Sigmoid colon (tissue), 7 donors: ENCODE data around the gene PLCH1. TPM values are rescaled to one million over a fixed set of nuclear protein-coding genes. Genes with fewer than 3 reads are reported as not detected.
"Not testable (repeated sequence)": the region's sequence is repeated elsewhere in the genome, so short reads cannot be mapped to it uniquely, and the experiment has no call there.

Source experiments
- DNase-seq: peaks from one replicate; pipeline ENCODE4 v3.0.0-alpha.2; 2019
- H3K27ac ChIP-seq, 4 donors: fragments of 200-600 bp; sonication (generic); one replicate each; pipeline ENCODE4 v1.5.1; 2016 to 2019; ENCODE audit warnings: mild to moderate bottlenecking in 1 of 4
- H3K27me3 ChIP-seq, 3 donors: fragments of 200-600 bp; sonication (generic); one replicate each; pipeline ENCODE4 v1.5.1; 2019; ENCODE audit warnings: mild to moderate bottlenecking in 1 of 3
- H3K36me3 ChIP-seq, 4 donors: fragments of 200-600 bp; sonication (generic); one replicate each; pipeline ENCODE4 v1.5.1; 2016 to 2019
- H3K4me1 ChIP-seq, 4 donors: fragments of 200-600 bp; sonication (generic); one replicate each; pipeline ENCODE4 v1.5.1; 2017 to 2019
- H3K4me3 ChIP-seq, 4 donors: fragments of 200-600 bp; sonication (generic); one replicate each; pipeline ENCODE4 v1.5.1; 2017 to 2019; ENCODE audit warnings: mild to moderate bottlenecking in 2 of 4, moderate library complexity in 1 of 4
- H3K9me3 ChIP-seq, 4 donors: fragments of 200-600 bp in 3 of 4; sonication (generic) in 3 of 4; one replicate each; pipeline versions ENCODE4 v1.5.1 to v1.6.1; 2013 to 2019
- CTCF ChIP-seq, 4 experiments: fragments of 450-650 bp in 3 of 4; fragments of 200-600 bp in 1 of 4; IDR thresholded peaks; one replicate each; pipeline ENCODE4 v1.5.1; 2016 to 2019; ENCODE audit warnings: antibody characterized with exemption in 4 of 4, mild to moderate bottlenecking in 3 of 4, moderate library complexity in 2 of 4
- EP300 ChIP-seq, 4 donors: sonication (generic); formaldehyde crosslinking; IDR thresholded peaks; one replicate each; pipeline ENCODE4 v1.6.1; 2017; ENCODE audit warnings: antibody characterized with exemption in 4 of 4
- POLR2A ChIP-seq, 2 donors: fragments of 450-650 bp; IDR thresholded peaks; one replicate each; pipeline ENCODE4 v1.6.1; 2016; ENCODE audit warnings: antibody characterized with exemption in 2 of 2, mild to moderate bottlenecking in 2 of 2, moderate library complexity in 2 of 2
- POLR2AphosphoS5 ChIP-seq, 4 donors: sonication (generic); formaldehyde crosslinking; IDR thresholded peaks; one replicate each; pipeline ENCODE4 v1.6.1; 2017; ENCODE audit warnings: antibody characterized with exemption in 4 of 4
- WGBS, 2 donors: extraction: QIAGEN DNeasy Blood & Tissue Kit; methylation state at CpG; one replicate each; pipeline ENCODE4 v1.1.7; 2013; 5-methylcytosine and 5-hydroxymethylcytosine counted together
- intact Hi-C: fragments of 100-400 bp; cut with DNase I; formaldehyde crosslinking; loops from one replicate; pipeline ENCODE4 v1.15.1; 2023
- polyA plus RNA-seq, 3 donors: library from polyadenylated mRNA; stranded (reverse); fragments of 200-250 nt; gene quantifications; one replicate each; pipeline ENCODE4 v1.2.3, GENCODE V29; 2013
- total RNA-seq, 4 donors: library from RNA; depleted of rRNA; stranded (reverse); fragments of >200 nt; gene quantifications; one replicate each; pipeline ENCODE4 v1.1.0, GENCODE V29; 2016
- donor health status: healthy with polysubstance abuse.
- donor health status: Bipolar disorder and iron deficiency.
- donor health status: healthy.

PLCH1 gene
- total and polyA plus RNA-seq, 7 donors: 0.36 to 1.9 (median 0.83) TPM

GRCh38 chr3:155641956-155642355 is 102.9 kb downstream of the PLCH1 start:
- TF ChIP-seq EP300 (IDR thresholded peaks at IDR 0.05): no peak
- TF ChIP-seq POLR2A (IDR thresholded peaks at IDR 0.05): no peak
- no peak for TF ChIP-seq CTCF (IDR thresholded peaks at IDR 0.05)
- no peak for TF ChIP-seq POLR2AphosphoS5 (IDR thresholded peaks at IDR 0.05)
- no peak for DNase-seq
- Histone ChIP-seq H3K9me3 (no peaks in the 10 kb centered on the region), H3K4me1 (peaks cover 0 to 17% (median 9%) of the 10 kb centered on the region in 4 donors), H3K27ac (no peak overlapping the region), H3K4me3 (no peak overlapping the region), H3K36me3 (no peaks in the 10 kb centered on the region), H3K27me3 (no peaks in the 10 kb centered on the region)
- WGBS, 2 donors: 67 to 70% methylated on average over 1 of the region's 1 CpG
- intact Hi-C loops: no loop called here

- Histone ChIP-seq H3K27ac (no peak overlapping the region), H3K9me3 (no peaks in the 10 kb centered on the region), H3K27me3 (no peaks in the 10 kb centered on the region), H3K36me3 (no peaks in the 10 kb centered on the region), H3K4me1 (peaks cover 0 to 17% (median 9%) of the 10 kb centered on the region in 4 donors), H3K4me3 (no peak overlapping the region)
- TF ChIP-seq CTCF (IDR thresholded peaks at IDR 0.05) (no peak), POLR2AphosphoS5 (IDR thresholded peaks at IDR 0.05) (no peak), POLR2A (IDR thresholded peaks at IDR 0.05) (no peak), EP300 (IDR thresholded peaks at IDR 0.05) (no peak)
- intact Hi-C loops: no loop called here
- 82 to 87% methylated on average over 3 of the region's 3 CpGs for WGBS, 2 donors
- DNase-seq: no peak
These were observed 104.8 kb downstream of the PLCH1 start for GRCh38 chr3:155640098-155640497.

- peaks cover 0 to 17% (median 9%) of the 10 kb centered on the region in 4 donors for H3K4me1 ChIP-seq
- intact Hi-C loops: no loop called here
- no peaks in the 10 kb centered on the region for H3K9me3 ChIP-seq
- DNase-seq: no peak
- H3K27ac ChIP-seq: no peak overlapping the region
- no peaks in the 10 kb centered on the region for H3K27me3 ChIP-seq
- no peak for TF ChIP-seq POLR2A (IDR thresholded peaks at IDR 0.05)
- no peak for TF ChIP-seq CTCF (IDR thresholded peaks at IDR 0.05)
- TF ChIP-seq EP300 (IDR thresholded peaks at IDR 0.05): no peak
- TF ChIP-seq POLR2AphosphoS5 (IDR thresholded peaks at IDR 0.05): no peak
- no peak overlapping the region for H3K4me3 ChIP-seq
- H3K36me3 ChIP-seq: no peaks in the 10 kb centered on the region
- WGBS, 2 donors: 85 to 93% methylated on average over 4 of the region's 4 CpGs
These were observed 105.3 kb downstream of the PLCH1 start for GRCh38 chr3:155639462-155640055.

GRCh38 chr3:155638461-155638860 is 106.4 kb downstream of the PLCH1 start:
- DNase-seq, H3K9me3 ChIP-seq, H3K27ac ChIP-seq, H3K4me3 ChIP-seq, H3K27me3 ChIP-seq, intact Hi-C loops, H3K36me3 ChIP-seq: not testable (repeated sequence)
- peaks cover 0 to 17% (median 9%) of the 10 kb centered on the region in 4 donors for H3K4me1 ChIP-seq

- intact Hi-C loops: no loop called here
- peaks cover 0 to 14% (median 9%) of the 10 kb centered on the region in 4 donors for H3K4me1 ChIP-seq
- TF ChIP-seq CTCF (IDR thresholded peaks at IDR 0.05) (no peak), EP300 (IDR thresholded peaks at IDR 0.05) (no peak), POLR2AphosphoS5 (IDR thresholded peaks at IDR 0.05) (no peak), POLR2A (IDR thresholded peaks at IDR 0.05) (no peak)
- no peaks in the 10 kb centered on the region for H3K27me3 ChIP-seq
- H3K36me3 ChIP-seq: no peaks in the 10 kb centered on the region
- DNase-seq: no peak
- no peak overlapping the region for H3K27ac ChIP-seq
- WGBS, 2 donors: 70 to 93% methylated on average over 2 of the region's 2 CpGs
- no peak overlapping the region for H3K4me3 ChIP-seq
- no peaks in the 10 kb centered on the region for H3K9me3 ChIP-seq
These were observed 107.3 kb downstream of the PLCH1 start for GRCh38 chr3:155637567-155637966.
